Measurements from ENCODE around the gene GCH1.

- TF ChIP-seq CTCF (IDR thresholded peaks at IDR 0.05), result no peak
- no peak for TF ChIP-seq POLR2A (IDR thresholded peaks at IDR 0.05)
These were observed 5.6 kb upstream of the GCH1 start for GRCh38 chr14:54908190-54908589.

Measured in gastroesophageal sphincter (tissue), 3 donors.